NCI-H2196 treated with DMSO at 0.1 percent for 48 hours (cell line): ENCODE data around the gene MALSU1.
"Not testable (repeated sequence)": the region's sequence is repeated elsewhere in the genome, so short reads cannot be mapped to it uniquely, and the experiment has no call there.

ENCODE experiments used
- DNase-seq: peaks from one replicate; lab custom pipeline; 2025; ENCODE audit not compliant: unreplicated experiment; lab: John Stamatoyannopoulos, UW

Gene MALSU1

GRCh38 chr7:23285657-23286646 lies 13.2 kb upstream of the MALSU1 start:
- DNase-seq: no peak

GRCh38 chr7:23287612-23288011 lies 11.5 kb upstream of the MALSU1 start:
- no peak for DNase-seq

DNA sequence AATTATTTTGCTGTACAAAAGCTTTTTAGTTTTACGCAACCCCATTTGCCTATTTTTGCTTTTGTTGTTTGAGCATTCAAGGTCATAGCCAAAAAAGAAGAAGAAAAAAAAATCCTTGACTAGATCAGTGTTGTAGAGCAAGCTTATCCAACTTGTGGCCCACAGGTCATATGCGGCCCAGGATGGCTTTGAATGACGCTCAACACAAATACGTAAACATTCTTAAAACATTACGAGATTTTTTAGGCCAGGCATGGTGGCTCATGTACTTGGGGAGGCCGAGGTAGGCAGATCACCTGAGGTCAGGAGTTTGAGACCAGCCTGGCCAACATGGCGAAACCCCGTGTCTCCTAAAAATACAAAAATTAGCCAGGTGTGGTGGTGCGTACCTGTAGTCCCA lies 8.1 kb upstream of the MALSU1 start:
- no peak for DNase-seq

DNA sequence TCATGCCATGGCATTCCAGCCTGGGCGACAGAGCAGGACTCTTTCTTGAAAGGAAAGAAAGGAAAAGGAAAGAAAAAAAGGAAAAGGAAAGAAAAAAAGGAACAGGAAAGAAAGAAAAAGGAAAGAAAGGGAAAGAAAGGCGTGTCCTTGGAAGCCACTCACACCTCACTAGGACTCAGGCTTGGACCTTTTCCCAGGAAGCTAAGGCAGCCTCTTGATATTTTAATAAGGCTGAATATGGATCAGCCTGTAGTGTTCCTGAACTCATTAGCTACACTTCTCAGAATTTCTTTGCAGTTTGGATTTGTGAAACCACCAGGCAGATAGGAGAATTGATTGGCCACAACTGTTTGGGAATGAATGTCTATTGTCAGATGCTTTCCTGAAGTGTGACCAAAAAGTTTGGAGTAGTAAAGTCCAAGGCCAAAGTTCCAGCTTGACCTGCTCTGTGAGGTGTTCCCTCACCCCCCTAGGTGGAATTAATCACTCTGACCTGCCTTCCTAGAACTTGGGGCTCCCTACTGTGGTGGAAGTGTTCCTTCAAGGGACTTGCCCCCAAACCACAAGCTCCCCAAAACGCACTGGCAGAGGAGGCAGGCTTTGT lies 7.1 kb upstream of the MALSU1 start:
- DNase-seq: no peak

- DNase-seq: no peak
Measured at GRCh38 chr7:23292623-23293022, 6.5 kb upstream of the MALSU1 start.

DNA sequence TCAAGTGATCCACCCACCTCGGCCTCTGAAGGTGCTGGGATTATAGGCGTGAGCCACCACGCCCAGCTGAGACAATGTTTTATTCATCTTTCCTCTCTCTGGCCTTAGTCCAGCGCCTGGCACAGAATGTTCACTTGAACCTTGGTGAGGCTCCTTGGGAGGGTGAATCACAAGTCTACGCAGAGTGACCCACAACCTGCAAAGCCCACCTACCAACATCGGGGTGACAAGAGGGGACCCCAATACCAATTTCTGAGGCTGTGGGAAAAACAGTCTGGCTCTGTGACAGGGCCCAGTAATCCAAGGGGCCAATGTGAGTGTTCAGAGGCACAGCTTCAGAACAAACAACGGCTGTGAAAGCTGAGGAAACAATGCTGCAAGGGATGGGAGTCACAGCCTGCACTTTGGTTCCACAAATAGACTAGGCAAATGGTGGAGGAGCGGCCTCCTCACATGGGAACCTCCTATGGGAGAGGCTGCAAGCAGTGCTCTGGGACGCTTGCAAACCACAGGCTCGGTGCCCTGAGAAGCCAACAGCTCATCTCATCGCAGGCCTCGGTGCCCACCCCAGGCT lies 5.6 kb upstream of the MALSU1 start:
- no peak for DNase-seq

DNA sequence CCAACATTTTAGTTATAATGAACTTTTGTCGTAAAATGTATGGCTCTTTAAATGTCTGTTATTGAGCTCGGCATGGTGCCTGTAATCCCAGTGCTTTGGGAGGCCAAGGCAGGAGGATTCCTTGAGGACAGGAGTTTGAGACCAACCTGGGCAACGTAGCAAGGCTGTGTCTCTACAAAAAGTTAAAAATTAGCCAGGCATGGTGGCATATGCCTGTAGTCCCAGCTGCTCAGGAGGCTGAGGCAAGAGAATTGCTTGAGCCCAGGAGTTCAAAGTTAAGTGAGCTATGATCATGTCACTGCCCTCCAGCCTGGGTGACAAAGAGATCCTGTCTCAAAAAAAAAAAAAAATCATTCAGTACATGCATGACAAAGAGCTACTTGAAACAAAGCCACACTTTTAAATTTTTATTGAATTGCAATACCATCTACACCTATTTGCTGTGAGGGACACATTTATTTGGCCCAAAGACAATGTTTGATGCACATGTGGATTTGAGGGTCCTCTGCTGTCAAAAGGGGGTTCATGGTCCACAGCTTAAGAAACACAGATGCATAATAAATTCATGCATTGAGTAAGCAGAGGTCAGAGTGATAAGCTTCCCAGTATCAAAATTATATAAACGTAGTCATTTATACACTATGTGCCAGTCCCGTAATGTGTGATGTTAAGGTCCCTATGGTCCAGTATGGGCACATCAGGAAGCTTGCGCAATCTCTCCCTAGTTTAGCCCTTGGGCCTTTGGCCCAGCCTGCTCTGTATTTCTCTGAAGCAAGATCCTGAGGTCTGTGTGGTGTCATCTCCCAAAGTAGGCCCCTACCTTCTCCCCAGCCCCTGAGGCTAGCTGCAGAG lies 4.4 kb upstream of the MALSU1 start:
- DNase-seq: no peak

- no peak for DNase-seq
Measured at GRCh38 chr7:23295401-23295697, 3.8 kb upstream of the MALSU1 start.

DNA sequence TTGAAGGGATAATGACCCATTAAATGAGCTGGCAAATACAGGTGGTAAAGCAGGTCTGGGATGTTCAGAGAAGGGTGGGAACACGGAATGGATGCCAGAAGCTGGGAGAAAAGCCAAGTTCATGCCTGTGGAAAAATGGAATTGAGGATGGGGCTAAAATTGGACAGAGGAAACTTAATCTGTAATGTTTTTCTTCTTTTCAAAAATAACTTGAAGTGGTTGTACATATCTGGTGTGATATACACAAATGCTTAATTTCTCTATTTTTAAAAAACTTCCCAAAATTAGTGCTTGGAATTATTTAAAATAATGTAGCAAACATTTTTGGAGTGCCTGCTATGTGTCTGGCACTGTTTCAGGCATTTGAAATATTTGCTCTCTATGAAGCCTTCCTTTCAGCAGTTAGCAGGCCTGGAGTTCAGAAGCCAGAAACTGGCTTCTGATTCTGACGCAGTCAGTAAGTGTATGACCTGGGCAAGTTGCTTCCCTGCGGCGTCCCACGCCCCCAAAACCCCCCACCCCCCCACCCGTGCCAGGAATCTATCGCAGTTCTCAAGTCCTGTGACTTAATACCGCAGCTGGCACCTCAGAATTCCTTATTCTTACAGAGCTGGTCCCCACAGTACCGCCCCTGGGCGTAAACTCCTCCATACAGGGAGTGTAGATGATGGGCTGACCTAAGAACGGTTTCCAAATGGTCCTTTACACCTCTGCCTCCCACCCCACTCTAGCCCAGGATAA lies 828 bp upstream of the MALSU1 start:
- DNase-seq: no peak

- no peak for DNase-seq
Measured at GRCh38 chr7:23299770-23300300, 696 bp downstream of the MALSU1 start.

DNA sequence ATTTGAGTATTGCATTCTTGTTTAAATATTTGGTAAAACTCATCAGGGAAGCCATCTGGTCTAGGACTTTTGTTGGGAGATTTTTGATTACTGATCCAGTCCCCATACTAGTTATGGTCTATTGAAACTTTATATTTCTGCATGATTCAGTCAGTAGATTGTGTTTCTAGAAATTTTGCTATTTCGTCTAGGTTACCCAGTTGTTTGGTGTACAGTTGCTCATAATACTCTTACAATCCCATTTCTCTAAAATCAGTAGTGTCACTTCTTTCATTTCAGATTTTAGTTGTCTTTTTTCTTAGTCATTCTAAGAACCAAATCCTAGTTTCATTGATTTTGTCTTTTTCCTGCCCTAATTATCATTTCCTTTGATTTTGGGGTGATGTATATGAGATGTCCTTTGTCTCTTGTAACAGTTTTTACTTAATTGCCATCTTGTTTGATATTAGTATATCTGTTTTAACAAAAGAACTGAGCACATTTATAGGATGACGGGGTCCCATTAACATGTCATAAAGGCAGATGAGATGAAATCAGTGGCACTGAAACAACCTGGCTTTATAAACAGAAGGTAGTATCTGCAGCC lies 7.9 kb downstream of the MALSU1 start:
- no peak for DNase-seq

GRCh38 chr7:23308754-23309153 lies 9.6 kb downstream of the MALSU1 start:
- no peak for DNase-seq

DNA sequence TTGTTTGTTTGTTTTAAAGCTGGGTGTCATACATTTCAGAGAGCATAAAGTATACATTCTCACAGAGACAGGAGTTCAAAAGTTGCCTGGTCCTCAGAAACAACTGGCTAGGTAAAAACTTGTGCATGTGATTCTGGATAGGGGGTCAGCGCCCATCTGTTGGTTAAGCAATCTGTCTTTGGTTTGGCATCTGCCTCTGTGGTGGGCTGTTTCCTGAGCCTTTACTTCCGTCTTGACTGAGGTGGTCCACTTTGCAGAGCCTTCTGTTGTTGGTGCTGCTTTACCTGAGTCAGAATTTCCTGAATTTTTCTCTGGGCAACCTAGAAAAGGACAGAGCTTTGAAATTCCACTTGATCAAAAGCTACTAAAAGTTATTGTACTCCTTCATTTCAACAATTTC lies 13.0 kb downstream of the MALSU1 start:
- DNase-seq: not testable (repeated sequence)

GRCh38 chr7:23315366-23315765 lies 16.2 kb downstream of the MALSU1 start:
- DNase-seq: no peak

- no peak for DNase-seq
Measured at GRCh38 chr7:23331132-23331531, 32.0 kb downstream of the MALSU1 start.

GRCh38 chr7:23332193-23332592 lies 33.1 kb downstream of the MALSU1 start:
- DNase-seq: no peak

DNA sequence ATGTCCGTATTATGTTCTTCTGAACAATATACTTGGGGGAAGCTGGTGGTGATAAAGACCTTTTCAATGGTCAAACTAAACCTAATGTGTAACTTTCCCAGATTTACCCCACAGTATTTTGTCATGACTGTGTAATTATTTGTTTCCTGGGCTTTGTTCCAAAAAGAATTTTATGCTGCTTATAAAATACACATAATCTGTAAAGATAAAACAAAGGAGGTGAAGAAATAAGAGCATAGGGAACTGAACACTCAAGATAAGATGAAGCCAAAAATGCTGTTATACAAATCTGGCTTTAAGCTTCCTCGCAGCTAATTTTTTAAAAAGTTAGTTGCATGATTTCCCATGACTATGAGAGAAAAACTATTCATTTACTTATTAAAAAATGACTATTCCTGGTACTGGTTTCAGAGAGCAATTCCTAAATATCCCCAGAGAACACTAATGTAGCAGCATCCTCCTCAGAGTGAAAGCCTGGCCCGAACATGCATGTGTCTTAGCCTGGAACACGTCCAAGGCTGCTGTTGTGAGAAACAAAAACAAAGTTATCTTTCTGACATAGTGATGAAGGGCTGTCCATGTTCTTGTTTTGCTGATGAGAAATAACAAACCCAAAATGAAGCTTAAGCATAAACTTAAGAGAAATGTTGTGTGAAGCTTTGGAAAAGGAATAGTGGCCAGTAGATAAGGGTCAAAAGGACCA lies 33.9 kb downstream of the MALSU1 start:
- no peak for DNase-seq

GRCh38 chr7:23333671-23334246 lies 34.6 kb downstream of the MALSU1 start:
- DNase-seq: no peak

GRCh38 chr7:23334482-23335056 lies 35.4 kb downstream of the MALSU1 start:
- DNase-seq: peak; percentile 45
